Stomach (tissue), 4 donors: Measurements from ENCODE around the gene F10.

Experiments
- CTCF ChIP-seq, 7 experiments: fragments of 450-650 bp in 4 of 7; fragments of 200-600 bp in 3 of 7; sonication (generic) in 3 of 7; IDR thresholded peaks; one replicate each; pipeline ENCODE4 v1.5.1; 2016 to 2019; ENCODE audit warnings: antibody characterized with exemption in 7 of 7, control low read depth in 2 of 7, mild to moderate bottlenecking in 1 of 7
- EP300 ChIP-seq: sonication (generic); formaldehyde crosslinking; IDR thresholded peaks from one replicate; pipeline ENCODE4 v1.6.1; 2017; ENCODE audit warnings: antibody characterized with exemption
- POLR2A ChIP-seq, 4 donors: fragments of 450-650 bp; IDR thresholded peaks; one replicate each; pipeline ENCODE4 v1.6.1; 2016; ENCODE audit warnings: antibody characterized with exemption in 4 of 4, control low read depth in 2 of 4, mild to moderate bottlenecking in 1 of 4, moderate library complexity in 1 of 4
- POLR2AphosphoS5 ChIP-seq, 3 donors: sonication (generic); formaldehyde crosslinking; IDR thresholded peaks; one replicate each; pipeline ENCODE4 v1.6.1; 2016; ENCODE audit warnings: antibody characterized with exemption in 3 of 3

GRCh38 chr13:113110852-113111315 is 11.7 kb upstream of the F10 start:
- TF ChIP-seq CTCF (IDR thresholded peaks at IDR 0.05) (no peak), POLR2AphosphoS5 (IDR thresholded peaks at IDR 0.05) (no peak), POLR2A (IDR thresholded peaks at IDR 0.05) (no peak), EP300 (no peak)
